GM12891 (cell line): ENCODE data around the gene RPH3AL.

Experiments used
- POLR2A ChIP-seq: IDR thresholded peaks from 2 replicates; pipeline ENCODE4 v1.6.1; 2011; ENCODE audit warnings: low read depth, low read length, control low read depth
- POLR2AphosphoS5 ChIP-seq: IDR thresholded peaks from 2 replicates; pipeline ENCODE4 v1.6.1; 2011; ENCODE audit warnings: low read depth, low read length, control low read depth
- POU2F2 ChIP-seq: IDR thresholded peaks from 2 replicates; pipeline ENCODE4 v1.6.1; 2011; ENCODE audit warnings: low read depth, mild to moderate bottlenecking, control low read depth, low read length, moderate library complexity
- SPI1 ChIP-seq: IDR thresholded peaks from 2 replicates; pipeline ENCODE4 v1.6.1; 2011; ENCODE audit warnings: low read depth, low read length, control low read depth
- TAF1 ChIP-seq: IDR thresholded peaks from 2 replicates; pipeline ENCODE4 v1.6.1; 2011; ENCODE audit warnings: low read depth, low read length, control low read depth

DNA sequence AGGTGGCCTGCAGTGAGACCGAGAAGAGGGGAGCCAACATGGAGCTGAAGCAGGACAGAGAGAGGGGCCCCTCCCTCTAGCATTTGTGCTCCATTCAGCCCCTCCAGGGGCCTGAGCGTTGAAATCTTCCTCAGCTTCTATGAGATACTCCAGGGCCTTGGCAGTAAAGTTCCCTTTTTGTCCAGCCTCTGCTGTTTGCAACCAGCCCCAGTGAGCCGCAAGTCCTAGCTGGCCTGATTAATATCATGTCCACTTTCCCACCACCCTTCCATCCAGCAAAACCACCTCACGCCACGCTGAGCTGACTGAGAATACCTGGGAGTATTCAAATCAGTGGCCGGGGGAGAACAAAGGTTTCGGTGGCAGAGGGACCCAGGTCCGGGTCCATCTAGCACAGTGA lies 11.7 kb upstream of the RPH3AL start:
- TF ChIP-seq POLR2A (no peak), SPI1 (no peak), POLR2AphosphoS5 (no peak), TAF1 (no peak), POU2F2 (no peak)
